H1 (cell line): ENCODE results near the gene KCNJ16. TPM values are rescaled to one million over a fixed set of nuclear protein-coding genes. Genes with fewer than 3 reads are reported as not detected.

Experiments used
- BACH1 ChIP-seq: IDR thresholded peaks from 2 replicates; pipeline ENCODE4 v1.6.1; 2012; ENCODE audit warnings: low read length, improper control_type of control experiment
- BCL11A ChIP-seq, 2 experiments: IDR thresholded peaks; one replicate each; pipeline ENCODE4 v1.6.1; 2011; ENCODE audit warnings: low read depth in 2 of 2, low read length in 2 of 2, mild to moderate bottlenecking in 2 of 2
- FOSL1 ChIP-seq: IDR thresholded peaks from 2 replicates; pipeline ENCODE4 v1.6.1; 2011; ENCODE audit warnings: mild to moderate bottlenecking, low read depth, low read length, moderate library complexity; ENCODE audit not compliant: insufficient read depth
- PHF8 ChIP-seq: fragments of 200-600 bp; sonication (generic); conservative IDR thresholded peaks from 2 replicates; pipeline ENCODE4 v1.7.1; 2012; ENCODE audit warnings: low read depth, mild to moderate bottlenecking, inconsistent platforms, low read length, moderate library complexity
- SAP30 ChIP-seq: fragments of 300-600 bp; sonication (generic); IDR thresholded peaks from 2 replicates; pipeline ENCODE4 v1.7.1; 2012; ENCODE audit warnings: low read length, moderate library complexity, mild to moderate bottlenecking, inconsistent platforms; ENCODE audit not compliant: insufficient read depth, insufficient replicate concordance
- SIX5 ChIP-seq: IDR thresholded peaks from 2 replicates; pipeline ENCODE4 v1.6.1; 2011; ENCODE audit warnings: mild to moderate bottlenecking, low read depth, low read length
- SP1 ChIP-seq: IDR thresholded peaks from 2 replicates; pipeline ENCODE4 v1.6.1; 2011; ENCODE audit warnings: low read depth, low read length
- ZNF274 ChIP-seq: IDR thresholded peaks from 2 replicates; pipeline ENCODE4 v1.7.0; 2012; ENCODE audit warnings: low read length, borderline replicate concordance; ENCODE audit errors: extremely low read depth
- polyA plus RNA-seq, 7 experiments: library from polyadenylated mRNA; depleted of rRNA in 3 of 7; stranded (reverse) in 5 of 7; unstranded in 2 of 7; fragments of >200 nt in 5 of 7; fragments of 200-250 nt in 2 of 7; gene quantifications; 1 replicate in 5 of 7; 2 replicates in 1 of 7; 4 replicates in 1 of 7; pipeline versions ENCODE4 v1.2.1 to v1.2.3, GENCODE V29; 2011 to 2013; ENCODE audit warnings: missing spikeins in 2 of 7, mixed read lengths in 2 of 7
- total RNA-seq: library from RNA; stranded (reverse); fragmentation: NEBNext Ultra II Directional; extraction: Animal tissue kit (Norgen Biotek cat#: 25700); gene quantifications from 2 replicates; pipeline ENCODE4 v1.2.1, GENCODE V29; 2021

The KCNJ16 gene
- total and polyA plus RNA-seq, 2 of the 8 experiments (the other 6 are each of a cell fraction or from before 2014, with no cell fraction given), result not detected

DNA sequence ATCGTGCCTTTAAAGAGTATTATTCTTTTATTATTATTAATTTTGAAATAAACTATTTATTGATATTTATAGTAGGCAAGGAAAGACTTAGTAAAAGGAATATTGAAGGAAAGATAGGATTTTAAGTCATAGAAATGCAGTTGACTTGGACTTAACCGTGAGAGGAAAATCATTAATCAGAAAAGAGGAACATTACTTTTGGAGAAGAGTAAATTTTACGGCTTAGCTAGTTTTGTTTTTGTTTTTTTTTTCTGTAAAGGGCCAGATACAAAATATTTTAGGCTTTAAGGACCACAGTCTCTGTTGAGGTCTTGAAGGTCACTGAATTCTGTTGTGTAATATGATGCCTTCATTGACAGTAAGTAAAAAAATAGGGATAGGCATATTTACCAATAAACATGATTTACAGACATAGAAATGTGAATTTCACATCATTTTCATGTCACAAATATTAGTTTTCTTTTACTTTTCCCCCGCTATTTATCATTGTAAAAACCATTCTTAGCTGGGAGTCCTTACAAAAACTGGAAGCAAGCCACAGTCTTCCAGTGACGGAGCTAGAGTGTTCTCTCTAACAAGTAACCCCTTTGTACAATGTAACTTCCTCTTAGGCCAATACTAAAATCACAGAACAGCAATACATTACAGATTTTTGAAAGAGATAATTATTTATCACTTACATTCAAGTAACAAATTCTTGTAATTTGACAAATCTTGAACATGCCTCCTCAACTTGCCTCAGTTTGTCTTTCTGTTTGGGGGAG lies 2.3 kb upstream of the KCNJ16 start (continued):
- no peak for TF ChIP-seq FOSL1
- no peak for TF ChIP-seq PHF8
- TF ChIP-seq ZNF274, result no peak
- TF ChIP-seq BCL11A (IDR thresholded peaks at IDR 0.05; ENCODE audit: low read depth in 2 of 2, low read length in 2 of 2), result no peak
- no peak for TF ChIP-seq SP1
- no peak for TF ChIP-seq SIX5
- no peak for TF ChIP-seq SAP30
- no peak for TF ChIP-seq BACH1
